IMR-90 (cell line): ENCODE measurements around the gene GPR180. TPM values are rescaled to one million over a fixed set of nuclear protein-coding genes. Genes with fewer than 3 reads are reported as not detected.

Source experiments
- ATAC-seq: fragments of 200-7000 bp; cut with Tn5 transposase; 2 replicates; pipeline ENCODE4 v1.9.1; 2020; ENCODE audit warnings: low read depth, mild to moderate bottlenecking, moderate library complexity
- BruUV-seq: library from RNA; stranded (reverse); fragments of 400-500 nt; replicated peaks from 2 replicates; lab custom pipeline; 2021; lab: Mats Ljungman, UMichigan
- CTCF ChIA-PET: fragments of 300-600 bp; formaldehyde crosslinking; extraction: SDS; loops from one replicate; lab custom pipeline; 2021; ENCODE audit warnings: antibody characterized with exemption; lab: Yijun Ruan, JAX
- POLR2A ChIA-PET: fragments of 300-600 bp; sonication (Branson Sonifier 250); formaldehyde crosslinking; loops from one replicate; lab custom pipeline; 2022; ENCODE audit warnings: antibody characterized with exemption; ENCODE audit not compliant: unreplicated experiment; lab: Charles Lee
- DNase-seq: peaks from one replicate; pipeline ENCODE4 v3.0.0; 2013
- H2AFZ ChIP-seq: replicated peaks from 2 replicates; pipeline ENCODE3; 2013; ENCODE audit warnings: low read length, mild to moderate bottlenecking; ENCODE audit not compliant: poor library complexity
- H2AK5ac ChIP-seq: 2 replicates; pipeline ENCODE4 v1.6.1; 2013; ENCODE audit warnings: low read depth, low read length, inconsistent platforms
- H2AK9ac ChIP-seq: replicated peaks from 2 replicates; pipeline ENCODE3; 2013; ENCODE audit warnings: mild to moderate bottlenecking, low read depth, low read length, moderate library complexity; ENCODE audit not compliant: poor library complexity
- H2BK120ac ChIP-seq: 2 replicates; pipeline ENCODE4 v1.6.1; 2013; ENCODE audit warnings: low read depth, low read length, inconsistent platforms
- H2BK15ac ChIP-seq: 3 replicates; pipeline ENCODE4 v1.6.1; 2013; ENCODE audit warnings: low read depth, low read length, inconsistent platforms
- H2BK20ac ChIP-seq: 2 replicates; pipeline ENCODE4 v1.6.1; 2013; ENCODE audit warnings: low read depth, mild to moderate bottlenecking, inconsistent platforms, low read length, moderate library complexity
- H2BK5ac ChIP-seq: 2 replicates; pipeline ENCODE4 v1.6.1; 2013; ENCODE audit warnings: mild to moderate bottlenecking, low read depth, low read length, inconsistent platforms; ENCODE audit not compliant: poor library complexity, severe bottlenecking
- H3K14ac ChIP-seq: replicated peaks from 2 replicates; pipeline ENCODE4 v1.6.1; 2013; ENCODE audit warnings: low read depth, low read length, inconsistent platforms
- H3K18ac ChIP-seq: 2 replicates; pipeline ENCODE4 v1.6.1; 2013; ENCODE audit warnings: low read depth, low read length, control low read depth
- H3K23ac ChIP-seq: 2 replicates; pipeline ENCODE4 v1.6.1; 2013; ENCODE audit warnings: low read depth, low read length, inconsistent platforms
- H3K27ac ChIP-seq: 2 replicates; pipeline ENCODE4 v1.5.1; 2013; ENCODE audit warnings: mild to moderate bottlenecking, control low read depth, low read length; ENCODE audit not compliant: insufficient read depth
- H3K27me3 ChIP-seq: 2 replicates; pipeline ENCODE4 v1.6.1; 2013; ENCODE audit warnings: low read length; ENCODE audit not compliant: control insufficient read depth, insufficient read depth
- H3K36me3 ChIP-seq: 2 replicates; pipeline ENCODE4 v1.6.1; 2013; ENCODE audit warnings: low read length, mixed read lengths; ENCODE audit not compliant: control insufficient read depth, insufficient read depth
- H3K4ac ChIP-seq: 2 replicates; pipeline ENCODE4 v1.6.1; 2013; ENCODE audit warnings: low read depth, low read length, inconsistent platforms
- H3K4me1 ChIP-seq: 2 replicates; pipeline ENCODE4 v1.6.1; 2013; ENCODE audit warnings: low read length, mixed read lengths; ENCODE audit not compliant: control insufficient read depth, insufficient read depth
- H3K4me2 ChIP-seq: 2 replicates; pipeline ENCODE4 v1.6.1; 2013; ENCODE audit warnings: low read depth, mild to moderate bottlenecking, control low read depth, low read length, moderate library complexity
- H3K4me3 ChIP-seq: 2 replicates; pipeline ENCODE4 v1.5.1; 2013; ENCODE audit warnings: low read depth, mild to moderate bottlenecking, control low read depth, low read length, moderate library complexity; ENCODE audit not compliant: insufficient read depth
- H3K56ac ChIP-seq: 2 replicates; pipeline ENCODE4 v1.6.1; 2013; ENCODE audit warnings: low read length, inconsistent platforms; ENCODE audit not compliant: insufficient read depth; ENCODE audit errors: extremely low read depth
- H3K79me1 ChIP-seq, 2 experiments: 2 replicates each; pipeline ENCODE4 v1.6.1; 2013; ENCODE audit warnings: low read length in 2 of 2, inconsistent platforms in 1 of 2, low read depth in 1 of 2
- H3K9ac ChIP-seq: 2 replicates; pipeline ENCODE4 v1.6.1; 2013; ENCODE audit warnings: low read depth, low read length, control low read depth
- H3K9me1 ChIP-seq: 2 replicates; pipeline ENCODE4 v1.6.1; 2013; ENCODE audit warnings: low read length, inconsistent platforms; ENCODE audit not compliant: insufficient read depth
- H3K9me3 ChIP-seq: 2 replicates; pipeline ENCODE4 v1.6.1; 2013; ENCODE audit warnings: low read length; ENCODE audit not compliant: control insufficient read depth, insufficient read depth
- H4K20me1 ChIP-seq: 2 replicates; pipeline ENCODE4 v1.6.1; 2013; ENCODE audit warnings: low read length, inconsistent platforms; ENCODE audit not compliant: insufficient read depth
- H4K5ac ChIP-seq: 2 replicates; pipeline ENCODE4 v1.6.1; 2013; ENCODE audit warnings: mild to moderate bottlenecking, low read depth, low read length, control low read depth
- H4K8ac ChIP-seq, 2 experiments: 2 replicates each; pipeline ENCODE4 v1.6.1; 2013; ENCODE audit warnings: low read depth in 2 of 2, low read length in 2 of 2, control low read depth in 1 of 2, inconsistent platforms in 1 of 2
- H4K91ac ChIP-seq: 2 replicates; pipeline ENCODE4 v1.6.1; 2013; ENCODE audit warnings: low read depth, low read length, inconsistent platforms; ENCODE audit not compliant: insufficient read depth
- BHLHE40 ChIP-seq: fragments of 150-350 bp; IDR thresholded peaks from 2 replicates; pipeline ENCODE4 v1.6.1; 2016; ENCODE audit warnings: mild to moderate bottlenecking, low read depth, low read length
- CEBPB ChIP-seq: IDR thresholded peaks from 2 replicates; pipeline ENCODE4 v1.6.1; 2012; ENCODE audit warnings: low read depth, low read length, improper control_type of control experiment
- CHD1 ChIP-seq: IDR thresholded peaks from 2 replicates; pipeline ENCODE4 v1.6.1; 2012; ENCODE audit warnings: low read depth, low read length, improper control_type of control experiment
- ELK1 ChIP-seq: fragments of 150-350 bp; IDR thresholded peaks from 2 replicates; pipeline ENCODE4 v1.6.1; 2016; ENCODE audit warnings: low read depth, mild to moderate bottlenecking, low read length, moderate library complexity, borderline replicate concordance
- FOS ChIP-seq: fragments of 150-350 bp; IDR thresholded peaks from 2 replicates; pipeline ENCODE4 v1.6.1; 2016; ENCODE audit warnings: low read depth, low read length
- MAFK ChIP-seq: IDR thresholded peaks from 2 replicates; pipeline ENCODE4 v1.6.1; 2012; ENCODE audit warnings: low read depth, low read length, improper control_type of control experiment
- MAZ ChIP-seq: IDR thresholded peaks from 2 replicates; pipeline ENCODE4 v1.6.1; 2012; ENCODE audit warnings: low read depth, mild to moderate bottlenecking, low read length, improper control_type of control experiment, moderate library complexity, borderline replicate concordance
- NFE2L2 ChIP-seq: fragments of 150-350 bp; IDR thresholded peaks from 2 replicates; pipeline ENCODE4 v1.6.1; 2016; ENCODE audit warnings: low read depth, mild to moderate bottlenecking, low read length
- POLR2A ChIP-seq: IDR thresholded peaks from 2 replicates; pipeline ENCODE4 v1.6.1; 2012; ENCODE audit warnings: mild to moderate bottlenecking, low read depth, low read length
- RAD21 ChIP-seq: IDR thresholded peaks from 2 replicates; pipeline ENCODE4 v1.6.1; 2012; ENCODE audit warnings: low read length, improper control_type of control experiment
- RFX5 ChIP-seq: IDR thresholded peaks from 2 replicates; pipeline ENCODE4 v1.8.0; 2012; ENCODE audit warnings: low read depth, mild to moderate bottlenecking, low read length, moderate library complexity
- SMC3 ChIP-seq: fragments of 150-350 bp; IDR thresholded peaks from 2 replicates; pipeline ENCODE4 v1.6.1; 2016; ENCODE audit warnings: low read depth, mild to moderate bottlenecking, antibody characterized with exemption, low read length, moderate library complexity
- WGBS, 2 experiments: methylation state at CpG; one replicate each; pipeline versions ENCODE4 v1.1.5 to v1.1.7; 2013; ENCODE audit warnings: missing lambda C conversion rate in 2 of 2; ENCODE audit not compliant: insufficient read length in 1 of 2; ENCODE audit errors: extremely low coverage in 2 of 2; 5-methylcytosine and 5-hydroxymethylcytosine counted together
- dilution Hi-C: fragments of 300-500 bp; cut with HindIII; formaldehyde crosslinking; loops from one replicate; pipeline ENCODE4 v1.14.3; 2018; ENCODE audit warnings: low sequenced_read_pairs; ENCODE audit not compliant: unreplicated experiment
- in situ Hi-C: fragments of 300-500 bp; cut with MboI; formaldehyde crosslinking; loops from 3 replicates; pipeline ENCODE4 v1.14.3; 2019; ENCODE audit warnings: low sequenced_read_pairs, inconsistent platforms, mixed read lengths
- intact Hi-C: fragments of 100-400 bp; cut with micrococcal nuclease; formaldehyde crosslinking; loops from 2 replicates; pipeline ENCODE4 v1.10.0; 2022
- polyA plus RNA-seq, 3 experiments: library from polyadenylated mRNA; depleted of rRNA; stranded (reverse); fragments of >200 nt; gene quantifications; 2 replicates each; pipeline ENCODE4 v1.2.3, GENCODE V29; 2012; ENCODE audit warnings: low replicate concordance in 1 of 3
- total RNA-seq: library from RNA; depleted of rRNA; stranded (reverse); fragments of >200 nt; gene quantifications from 2 replicates; pipeline ENCODE4 v1.2.3, GENCODE V29; 2012
- TF ChIP-seq, protein P1 (sequence below): fragments of 150-350 bp; IDR thresholded peaks from 2 replicates; pipeline ENCODE4 v1.6.1; 2017; ENCODE audit warnings: mild to moderate bottlenecking, antibody characterized with exemption, low read length, low read depth
- TF ChIP-seq, protein P2 (sequence below): conservative IDR thresholded peaks from 2 replicates; pipeline ENCODE4 v1.5.1; 2012; ENCODE audit warnings: mild to moderate bottlenecking, low read depth, low read length, improper control_type of control experiment

The GPR180 gene
- total and polyA plus RNA-seq, 2 of the 4 experiments (the other 2 are of a cell fraction): 2.8 to 10.8 TPM

DNA sequence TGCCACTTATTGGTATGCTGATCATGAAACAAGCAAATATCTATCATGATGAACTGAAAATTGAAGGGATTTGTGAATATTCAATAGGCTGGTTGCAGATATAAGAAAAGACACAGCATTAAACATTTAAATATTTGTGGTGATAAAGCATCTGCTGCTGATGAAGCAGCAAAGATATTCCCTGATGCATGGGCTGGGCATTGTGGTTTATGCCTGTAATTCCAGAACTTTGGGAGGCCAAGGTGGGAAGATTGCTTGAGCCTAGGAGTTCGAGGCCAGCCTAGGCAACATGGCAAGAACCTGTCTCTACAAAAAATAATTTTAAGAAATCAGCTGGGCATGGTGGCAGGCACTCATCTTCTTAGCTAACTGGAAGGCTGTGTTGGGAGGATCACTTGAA, 54.5 kb downstream of the GPR180 start (continued):
- no peak for TF ChIP-seq RAD21

- H2BK20ac ChIP-seq: 0 out of 2 replicates have a peak overlapping the region, but pooled peaks have one; percentile 75
- no peaks in the 10 kb centered on the region for H3K36me3 ChIP-seq
- H3K4me1 ChIP-seq: peaks cover 9% of the 10 kb centered on the region
- dilution Hi-C loops (no loop called here), intact Hi-C loops (no loop called here), in situ Hi-C loops (loop anchor here (25.0 kb wide), 1 partner anchor 756 kb away; no protein-coding TSS in a partner anchor)
- H2BK15ac ChIP-seq: no peak overlapping the region
- no peak overlapping the region for H2AK9ac ChIP-seq
- H4K8ac ChIP-seq: no peak overlapping the region
- H3K14ac ChIP-seq: no peak overlapping the region
- peaks cover 5% of the 10 kb centered on the region for H3K27me3 ChIP-seq
- no peak overlapping the region for H2AK5ac ChIP-seq
- H3K4me3 ChIP-seq: no peak overlapping the region
- ChIA-PET CTCF (interaction anchor here (0.6 to 1.3 kb wide), 4 partner anchors 16 to 1123 kb away, joined by 3 to 6 read pairs (median 5); no protein-coding TSS in a partner anchor), POLR2A (interaction anchor here (0.6 to 0.9 kb wide), 6 partner anchors 15 to 634 kb away, joined by 3 to 20 read pairs (median 5); no protein-coding TSS in a partner anchor)
- WGBS, 2 experiments: no CpG with 5 or more reads among the region's 1 CpG
- H3K18ac ChIP-seq: no peak overlapping the region
- H2BK120ac ChIP-seq: peak overlapping the region; percentile 76; the same call in 1 of the 2 replicates
- H3K23ac ChIP-seq: no peak overlapping the region
- no peak overlapping the region for H3K56ac ChIP-seq
- H3K9ac ChIP-seq: no peak overlapping the region
- BruUV-seq: no TSS peak
- no peak overlapping the region for H4K5ac ChIP-seq
- no peaks in the 10 kb centered on the region for H3K9me3 ChIP-seq
- peaks cover 7% of the 10 kb centered on the region; the same call in 1 of the 2 replicates for H3K9me1 ChIP-seq
- peak overlapping the region; percentile 64 for H2BK5ac ChIP-seq
- peaks cover 4% of the 10 kb centered on the region; the same call in 1 of the 2 replicates for H4K20me1 ChIP-seq
- H4K91ac ChIP-seq: no peak overlapping the region
- no peak overlapping the region for H3K27ac ChIP-seq
- H3K79me1 ChIP-seq: no peaks in the 10 kb centered on the region
- peak; percentile 98 for ATAC-seq
- peak overlapping the region; percentile 66 for H3K4me2 ChIP-seq
- no peak overlapping the region for H2AFZ ChIP-seq
- H3K4ac ChIP-seq: no peak overlapping the region
- peak; percentile 99 for DNase-seq
- peak; percentile 97 for TF ChIP-seq FOS
- no peak for TF ChIP-seq RFX5
- TF ChIP-seq, protein P1, sequence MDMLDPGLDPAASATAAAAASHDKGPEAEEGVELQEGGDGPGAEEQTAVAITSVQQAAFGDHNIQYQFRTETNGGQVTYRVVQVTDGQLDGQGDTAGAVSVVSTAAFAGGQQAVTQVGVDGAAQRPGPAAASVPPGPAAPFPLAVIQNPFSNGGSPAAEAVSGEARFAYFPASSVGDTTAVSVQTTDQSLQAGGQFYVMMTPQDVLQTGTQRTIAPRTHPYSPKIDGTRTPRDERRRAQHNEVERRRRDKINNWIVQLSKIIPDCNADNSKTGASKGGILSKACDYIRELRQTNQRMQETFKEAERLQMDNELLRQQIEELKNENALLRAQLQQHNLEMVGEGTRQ: no peak
- TF ChIP-seq MAZ: no peak
- no peak for TF ChIP-seq NFE2L2
- TF ChIP-seq RAD21: no peak
- TF ChIP-seq MAFK: peak; percentile 69
- peak; percentile 76 for TF ChIP-seq CEBPB
- TF ChIP-seq POLR2A: no peak
- no peak for TF ChIP-seq ELK1
- TF ChIP-seq SMC3: no peak
- TF ChIP-seq, protein P2, sequence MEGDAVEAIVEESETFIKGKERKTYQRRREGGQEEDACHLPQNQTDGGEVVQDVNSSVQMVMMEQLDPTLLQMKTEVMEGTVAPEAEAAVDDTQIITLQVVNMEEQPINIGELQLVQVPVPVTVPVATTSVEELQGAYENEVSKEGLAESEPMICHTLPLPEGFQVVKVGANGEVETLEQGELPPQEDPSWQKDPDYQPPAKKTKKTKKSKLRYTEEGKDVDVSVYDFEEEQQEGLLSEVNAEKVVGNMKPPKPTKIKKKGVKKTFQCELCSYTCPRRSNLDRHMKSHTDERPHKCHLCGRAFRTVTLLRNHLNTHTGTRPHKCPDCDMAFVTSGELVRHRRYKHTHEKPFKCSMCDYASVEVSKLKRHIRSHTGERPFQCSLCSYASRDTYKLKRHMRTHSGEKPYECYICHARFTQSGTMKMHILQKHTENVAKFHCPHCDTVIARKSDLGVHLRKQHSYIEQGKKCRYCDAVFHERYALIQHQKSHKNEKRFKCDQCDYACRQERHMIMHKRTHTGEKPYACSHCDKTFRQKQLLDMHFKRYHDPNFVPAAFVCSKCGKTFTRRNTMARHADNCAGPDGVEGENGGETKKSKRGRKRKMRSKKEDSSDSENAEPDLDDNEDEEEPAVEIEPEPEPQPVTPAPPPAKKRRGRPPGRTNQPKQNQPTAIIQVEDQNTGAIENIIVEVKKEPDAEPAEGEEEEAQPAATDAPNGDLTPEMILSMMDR: peak; percentile 21; the same call in 1 of the 2 replicates
- no peak for TF ChIP-seq CHD1
- TF ChIP-seq BHLHE40: peak; percentile 70
Observed at GRCh38 chr13:94656766-94657165, 55.1 kb downstream of the GPR180 start.
